NK-92 (cell line): ENCODE results near the gene SLIT3.

Experiments
- DNase-seq: peaks from one replicate; lab custom pipeline; 2025; ENCODE audit not compliant: unreplicated experiment; lab: John Stamatoyannopoulos, UW

SLIT3 gene

DNA sequence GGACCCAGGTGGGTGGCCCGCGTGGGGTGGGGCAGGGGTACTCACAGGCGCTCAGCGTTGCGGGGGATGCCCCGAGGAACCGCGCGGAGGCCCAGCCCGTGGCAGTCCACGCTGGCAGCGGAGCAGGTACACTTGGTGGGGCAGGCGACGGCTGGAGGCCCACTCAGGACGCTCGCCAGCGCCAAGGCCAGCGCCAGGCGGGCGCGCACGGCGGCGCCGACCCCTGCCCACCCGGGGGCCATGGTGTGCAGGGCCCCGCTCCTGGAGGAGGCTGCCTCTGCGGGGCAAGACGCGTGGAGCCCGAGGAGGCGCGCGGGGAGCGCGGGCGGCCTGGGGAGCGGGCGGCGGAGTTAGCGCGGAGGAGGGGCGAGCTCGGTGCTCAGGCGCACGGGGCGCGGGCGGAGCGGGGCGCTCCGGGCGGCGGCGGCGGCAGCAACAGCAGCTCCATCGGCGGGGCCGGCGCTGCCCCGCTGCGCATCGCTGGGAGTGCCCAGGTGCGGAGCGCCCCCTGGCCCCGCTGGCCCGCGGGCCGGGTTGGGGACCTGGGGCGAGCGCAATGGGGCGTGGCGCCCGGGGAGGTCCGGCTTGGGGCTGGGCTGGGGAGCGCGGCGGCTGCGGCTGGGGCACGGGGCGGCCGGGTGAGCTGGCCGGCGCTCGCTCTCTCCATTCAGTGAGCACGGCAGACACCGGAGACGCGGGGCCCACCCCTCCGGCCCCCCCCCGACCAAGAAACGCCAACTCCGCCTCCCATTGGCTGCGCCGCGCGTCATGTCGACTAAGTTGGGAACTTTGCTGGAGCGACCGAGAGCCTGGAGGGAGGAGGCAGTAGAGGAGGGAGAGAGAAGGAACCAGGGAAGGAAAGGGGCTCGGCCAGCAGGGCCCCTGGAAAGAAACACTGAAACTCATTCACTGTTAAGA lies at the start of gene SLIT3:
SLIT3 (minus strand) TSS at position 672 of the 918 bp plus-strand sequence; CDS start at position 242, 430 bp downstream.
- no peak for DNase-seq

DNA sequence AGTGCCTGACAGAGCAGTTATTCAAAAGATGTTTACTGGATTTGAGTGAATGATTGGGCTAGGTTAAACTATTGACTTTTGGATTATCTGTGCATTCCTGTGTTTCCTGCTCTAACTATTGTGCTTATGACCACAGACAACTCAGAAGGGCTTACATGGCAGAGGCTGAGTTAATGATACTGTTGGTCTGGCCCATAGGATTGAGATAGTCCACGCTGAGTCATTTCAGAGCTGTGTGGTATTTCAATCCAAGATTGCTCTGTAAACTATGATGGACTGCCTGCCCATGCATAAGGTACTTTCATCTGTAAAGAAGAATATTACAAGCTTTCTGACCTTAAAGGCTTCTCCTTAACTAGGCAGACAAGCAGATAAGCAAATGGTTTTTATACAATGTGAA lies 49.1 kb upstream of the SLIT3 start:
- DNase-seq, result no peak

DNA sequence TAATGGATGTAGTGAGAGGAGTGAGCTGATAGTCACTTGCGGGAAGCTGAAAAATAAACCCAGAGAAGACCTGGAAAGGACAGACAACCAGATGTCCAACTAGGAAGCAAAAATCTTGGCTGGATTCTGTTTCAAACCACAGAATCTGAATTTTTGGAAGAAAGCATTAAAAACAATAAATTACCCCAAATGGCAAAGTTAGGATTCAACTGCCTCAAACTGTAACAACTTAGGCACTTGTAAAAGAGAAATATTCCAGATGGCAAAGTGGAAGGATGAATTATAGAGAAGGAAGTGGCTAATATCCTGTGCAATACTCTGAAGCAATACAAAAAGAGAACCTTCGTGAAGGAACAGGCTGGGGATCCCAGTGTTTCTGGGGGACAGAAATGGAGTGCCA lies 46.8 kb upstream of the SLIT3 start:
- DNase-seq, result no peak

DNA sequence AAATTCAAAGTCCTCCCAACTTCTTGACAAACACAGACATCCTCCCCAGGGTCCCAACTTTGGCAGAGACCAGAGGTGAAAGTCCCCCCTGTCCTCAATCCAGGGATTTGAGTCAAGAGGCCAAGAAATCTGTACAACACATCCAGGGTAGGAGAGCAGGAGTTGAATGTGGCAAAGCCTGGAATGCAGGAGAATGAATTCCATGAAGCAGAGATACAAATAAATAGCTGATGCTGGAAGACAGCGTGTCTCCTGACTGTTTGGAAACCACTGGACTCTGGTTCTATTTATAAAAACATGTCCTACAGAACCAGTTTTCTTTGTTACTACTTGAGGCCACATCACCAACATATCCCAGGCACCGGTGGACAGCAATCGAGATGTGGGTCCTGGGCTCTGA lies 43.7 kb upstream of the SLIT3 start:
- no peak for DNase-seq

DNA sequence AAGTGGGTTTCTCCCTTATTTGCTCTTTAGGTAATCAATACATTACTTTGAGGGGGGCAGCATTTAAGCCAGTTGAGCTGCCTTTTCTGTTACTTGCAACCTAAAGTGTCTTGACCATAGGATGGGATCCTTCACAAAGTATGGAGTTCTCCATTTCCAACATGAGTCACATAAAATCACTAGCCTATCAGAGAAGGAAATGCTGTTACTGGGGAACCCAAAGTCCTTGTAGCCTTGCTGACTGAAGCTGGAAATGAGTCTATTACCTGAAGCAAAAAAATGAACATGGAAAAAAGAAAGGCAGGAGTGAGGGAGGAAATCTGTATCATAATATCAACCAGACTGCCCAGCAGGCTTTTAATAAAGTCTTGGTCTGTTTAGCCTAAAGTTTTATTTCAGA lies 42.8 kb upstream of the SLIT3 start:
- no peak for DNase-seq

DNA sequence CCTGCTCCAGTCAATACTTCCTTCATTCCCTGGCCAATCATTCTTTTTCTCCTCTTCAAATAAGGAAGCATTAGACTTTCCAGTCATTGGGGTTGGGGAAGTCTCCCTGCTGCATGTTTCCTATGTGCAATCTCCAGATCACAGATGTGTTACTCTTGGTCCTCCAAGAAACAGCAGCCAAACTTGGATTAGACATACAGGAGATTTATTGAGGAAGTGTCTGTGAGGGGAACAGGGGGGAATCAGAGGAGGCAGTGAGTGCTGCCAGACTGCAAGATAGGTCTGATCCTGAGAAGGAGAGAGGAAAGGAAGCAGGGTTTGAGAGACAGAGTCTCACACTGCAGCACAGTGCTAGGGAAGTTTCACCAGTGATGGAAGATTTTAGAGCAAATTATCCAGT lies 40.6 kb upstream of the SLIT3 start:
- no peak for DNase-seq

DNA sequence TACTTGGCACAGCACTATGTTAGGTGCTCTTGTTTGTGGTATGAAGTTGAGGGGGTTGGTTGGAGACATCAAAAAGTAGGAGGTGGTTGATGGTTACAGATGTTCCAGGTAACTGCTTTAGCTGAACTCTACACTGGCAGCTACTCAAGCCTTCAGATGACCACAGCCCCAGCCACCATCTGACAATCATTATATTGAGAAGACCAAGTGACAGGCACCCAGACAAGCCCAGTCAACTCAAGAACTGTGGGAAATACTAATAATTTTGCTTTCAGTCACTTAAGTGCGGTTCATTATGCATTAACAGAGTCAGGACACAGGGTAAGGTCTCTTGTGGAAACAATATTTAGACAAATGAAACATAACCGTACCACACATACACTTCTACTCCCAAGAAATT lies 38.9 kb upstream of the SLIT3 start:
- no peak for DNase-seq

DNA sequence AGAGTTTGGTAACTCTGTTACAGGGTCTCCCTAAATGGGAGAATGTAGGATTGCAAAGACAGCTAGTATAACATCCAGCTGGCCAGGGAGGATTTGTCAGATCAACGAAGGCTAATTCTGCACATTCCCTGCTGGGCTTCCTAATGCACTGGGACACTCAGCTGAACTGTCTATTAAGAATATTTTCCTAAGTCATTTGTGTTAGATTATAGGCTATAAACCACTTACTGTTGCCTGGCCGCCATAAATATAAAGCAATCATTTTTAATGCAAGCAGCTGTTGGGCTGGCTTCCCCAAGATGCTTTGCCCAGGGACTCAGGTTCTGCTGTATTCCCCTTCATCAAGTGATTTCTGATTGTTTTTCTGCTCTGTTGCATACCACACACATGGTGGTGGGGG lies 35.3 kb upstream of the SLIT3 start:
- DNase-seq, result no peak

DNA sequence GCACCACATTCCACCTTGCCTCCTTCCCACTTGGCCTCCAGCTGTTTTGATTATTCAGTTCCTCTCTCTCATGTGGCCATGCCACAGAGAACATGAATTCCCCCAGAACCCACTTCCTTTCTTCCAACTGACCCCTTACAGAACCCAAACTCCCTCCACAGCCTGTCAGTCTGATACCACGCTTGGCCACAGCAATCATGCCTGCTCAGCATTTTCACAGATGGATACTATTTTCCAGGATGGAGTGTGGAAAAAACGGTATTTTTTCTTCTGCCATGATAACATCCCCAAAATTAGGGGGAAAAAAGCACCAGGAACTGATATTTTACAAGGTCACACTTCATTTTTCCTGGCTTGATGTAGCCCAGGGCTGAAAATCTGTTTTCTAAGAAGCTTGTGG lies 34.9 kb upstream of the SLIT3 start:
- no peak for DNase-seq

DNA sequence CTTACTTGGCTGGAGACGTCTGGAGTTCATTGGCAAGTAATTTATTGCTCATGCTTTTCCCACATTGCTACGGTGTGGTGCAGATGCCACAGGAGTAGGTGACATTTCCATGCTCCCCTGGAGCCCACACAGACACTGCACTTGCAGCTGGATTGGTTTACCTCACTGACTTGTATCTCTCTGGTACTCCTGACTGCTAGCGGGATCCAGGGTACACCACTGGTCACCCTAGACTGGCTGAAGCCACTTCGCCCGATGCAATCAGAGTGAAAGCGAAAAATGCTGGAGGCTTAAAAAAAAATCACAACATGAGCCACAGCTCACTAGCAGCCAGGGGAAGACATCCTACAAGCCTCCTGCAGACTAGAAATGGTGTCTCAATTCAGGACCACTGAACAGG lies 32.6 kb upstream of the SLIT3 start:
- no peak for DNase-seq

DNA sequence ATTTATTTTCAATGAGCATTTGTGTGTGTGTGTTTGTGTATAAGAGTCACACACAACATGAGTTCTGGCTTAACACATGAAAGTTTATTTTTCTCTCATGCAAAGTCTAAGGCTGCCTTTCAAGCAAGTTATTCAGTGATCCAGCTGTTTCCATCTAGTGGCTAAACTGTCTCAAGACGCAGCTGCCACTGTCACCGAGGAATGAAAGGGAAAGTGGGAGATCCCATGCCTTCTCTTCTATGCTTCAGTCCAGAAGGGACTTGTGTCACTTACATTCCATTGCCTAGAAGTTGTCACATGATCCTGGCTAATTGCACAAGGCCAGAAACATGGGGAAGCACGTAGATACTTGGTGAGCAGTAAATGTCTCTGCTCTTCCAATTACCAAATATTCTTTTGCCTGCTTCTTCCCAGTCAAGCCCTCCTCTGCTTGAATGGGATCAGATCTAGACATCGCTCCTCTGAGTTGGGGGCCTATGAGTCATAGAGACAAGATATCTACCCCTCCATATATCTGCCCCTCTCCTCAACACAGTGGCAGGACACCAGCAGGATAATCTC lies 30.4 kb upstream of the SLIT3 start:
- DNase-seq, result no peak

DNA sequence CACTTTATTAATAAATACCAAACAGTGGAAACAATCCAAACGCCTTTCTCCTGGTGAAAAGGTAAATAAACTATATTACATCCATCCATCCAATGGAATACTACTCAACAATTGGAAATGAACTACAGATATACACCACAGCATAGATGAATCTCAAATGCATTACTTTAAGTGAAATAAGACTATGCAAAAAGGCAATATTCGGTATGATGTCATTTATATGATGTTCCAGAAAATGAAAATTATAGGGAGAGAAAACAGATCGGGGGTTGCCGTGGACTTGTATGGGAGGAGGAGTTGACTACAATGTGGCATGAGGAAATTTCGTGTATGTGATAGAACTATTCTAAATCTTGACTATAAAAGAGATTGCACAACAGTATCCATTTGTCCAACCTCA lies 27.5 kb upstream of the SLIT3 start:
- no peak for DNase-seq

DNA sequence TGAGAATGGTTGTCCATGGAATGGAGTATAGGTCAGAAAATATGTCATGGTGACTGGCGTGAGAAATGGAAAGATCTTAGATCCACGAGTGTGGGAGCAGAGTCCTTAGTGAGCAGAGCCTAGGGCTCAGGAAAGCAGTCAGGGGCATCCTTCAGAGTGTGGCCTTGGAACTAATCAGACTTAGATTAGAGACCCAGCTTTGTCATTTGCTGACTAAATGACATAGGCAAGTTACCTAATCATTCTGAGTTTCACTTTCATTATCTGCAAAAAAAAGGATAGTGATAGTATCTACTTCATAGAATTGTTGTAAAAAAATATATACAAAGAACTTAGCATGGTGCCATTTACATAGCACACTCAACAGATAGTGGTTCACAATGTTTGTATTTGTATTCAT lies 24.3 kb upstream of the SLIT3 start:
- no peak for DNase-seq

DNA sequence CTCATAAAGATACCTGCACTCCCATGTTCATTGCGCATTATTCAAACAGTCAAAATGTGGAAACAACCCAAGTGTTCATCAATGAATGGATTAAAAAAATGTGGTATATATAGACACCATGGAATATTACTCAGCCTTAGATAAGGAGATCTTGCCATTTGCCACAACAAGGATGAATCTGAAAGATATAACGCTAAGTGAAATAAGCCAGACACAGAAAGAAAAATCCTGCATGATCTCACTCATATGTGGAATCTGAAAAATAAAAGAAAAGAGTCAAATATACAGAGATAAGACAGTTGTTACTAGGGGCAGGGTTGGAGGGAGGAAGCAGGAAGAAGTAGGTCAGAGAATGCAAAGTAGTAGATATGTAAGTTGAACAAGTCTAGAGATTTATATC lies 17.6 kb upstream of the SLIT3 start:
- DNase-seq, result no peak

DNA sequence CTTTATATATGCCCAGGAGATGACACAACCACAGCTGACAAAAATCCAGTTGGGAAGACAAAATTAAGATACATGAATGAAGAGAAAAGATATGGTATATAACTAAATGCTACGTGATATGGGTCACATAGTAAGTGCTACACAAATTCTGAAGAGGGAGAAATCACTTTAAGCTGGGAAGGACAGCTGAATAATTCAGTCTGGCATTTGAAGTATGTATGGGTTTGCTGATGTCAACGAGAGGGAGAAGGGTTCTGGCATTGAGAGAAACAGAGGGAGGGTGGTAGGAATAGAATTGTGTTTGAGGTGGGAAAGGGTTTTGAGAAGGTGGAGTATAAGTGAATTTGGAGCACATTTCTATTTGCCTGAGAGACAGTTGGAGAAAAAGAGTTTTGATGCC lies 6.7 kb upstream of the SLIT3 start:
- DNase-seq, result no peak

DNA sequence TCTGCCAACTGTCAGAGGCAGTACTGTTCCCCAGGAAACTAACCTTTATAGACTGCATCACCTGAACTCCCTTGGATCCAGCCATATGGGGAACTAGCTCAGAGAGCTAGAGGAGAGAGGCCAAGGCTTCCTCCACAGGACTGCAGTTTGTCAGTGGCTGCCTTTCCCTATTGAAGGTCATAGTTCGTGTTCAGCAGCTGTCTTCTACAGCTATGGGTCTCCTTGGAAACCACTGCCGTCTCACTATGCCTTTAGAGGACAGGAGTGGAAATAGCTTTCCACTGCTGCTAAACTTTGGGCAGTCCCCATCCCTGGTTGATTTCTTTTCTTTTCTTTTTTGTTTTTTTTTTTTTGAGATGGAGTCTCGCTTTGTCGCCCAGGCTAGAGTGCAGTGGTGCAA lies 4.4 kb upstream of the SLIT3 start:
- DNase-seq, result no peak

DNA sequence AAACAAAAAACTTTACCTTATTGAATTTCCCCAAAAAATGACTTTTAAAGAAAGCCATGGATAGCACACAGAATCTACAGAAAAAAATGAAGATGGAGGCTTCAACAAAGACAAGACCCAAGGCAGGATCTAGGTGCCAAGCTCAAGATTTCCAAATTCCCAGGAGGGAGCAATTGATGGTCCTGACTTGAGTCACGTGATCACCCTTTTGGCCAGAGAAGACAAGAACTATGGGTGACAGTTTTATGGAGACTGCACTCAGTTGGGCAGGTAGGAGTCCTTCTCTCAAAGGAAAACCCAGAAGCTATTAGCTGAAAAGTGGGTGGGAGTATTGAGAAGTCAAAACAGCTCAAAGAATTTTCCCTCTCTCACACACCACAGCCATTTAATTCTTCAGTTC lies 3.2 kb upstream of the SLIT3 start:
- no peak for DNase-seq

DNA sequence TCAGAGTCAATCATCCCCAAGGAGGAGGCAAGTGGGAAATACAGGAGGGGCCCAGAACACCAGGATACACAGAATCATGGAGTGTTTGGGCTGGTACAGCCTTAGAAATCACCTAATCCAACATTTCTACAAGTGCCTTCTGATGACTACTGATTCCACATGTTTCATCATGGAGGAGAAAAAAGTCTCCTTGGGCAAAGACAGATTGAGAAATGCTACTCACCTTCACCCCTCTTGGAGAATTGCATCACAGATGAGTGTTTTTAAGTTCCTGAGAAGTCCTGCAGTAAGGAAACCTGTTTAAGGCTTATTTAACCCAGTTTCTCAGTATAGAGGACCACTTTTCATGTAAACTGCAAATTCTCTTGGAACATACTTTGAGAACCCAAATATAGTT lies 2.2 kb upstream of the SLIT3 start:
- DNase-seq, result no peak

DNA sequence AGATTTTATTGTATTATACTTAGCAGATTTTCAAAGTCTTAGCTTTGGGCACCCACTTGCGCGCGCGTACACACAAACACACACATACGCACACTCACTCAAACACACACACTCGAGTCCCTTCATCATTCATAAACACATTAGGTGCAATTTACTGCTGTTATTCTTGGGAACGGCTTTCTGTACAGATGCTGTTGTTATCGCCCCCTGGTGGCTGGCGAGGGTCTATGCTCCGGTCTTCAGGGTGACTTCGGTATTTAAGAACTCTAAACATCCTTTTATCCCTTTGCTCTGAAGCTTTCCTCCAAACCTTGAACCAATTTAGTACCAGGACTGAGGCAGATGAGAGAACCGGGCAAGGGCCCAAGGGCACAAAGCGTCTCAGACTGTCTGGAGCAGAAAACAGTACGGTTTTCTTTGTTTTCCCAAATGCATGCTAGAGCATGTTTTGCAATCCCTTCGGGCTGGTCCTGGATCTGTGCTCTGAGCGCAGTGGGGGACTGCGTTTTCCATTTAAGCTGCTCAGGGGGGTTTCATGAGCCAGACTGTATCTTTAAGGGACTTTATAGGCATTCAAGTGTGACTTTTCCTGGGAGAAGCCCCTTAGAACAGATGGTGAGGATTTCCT lies 1.7 kb upstream of the SLIT3 start:
- DNase-seq, result no peak

DNA sequence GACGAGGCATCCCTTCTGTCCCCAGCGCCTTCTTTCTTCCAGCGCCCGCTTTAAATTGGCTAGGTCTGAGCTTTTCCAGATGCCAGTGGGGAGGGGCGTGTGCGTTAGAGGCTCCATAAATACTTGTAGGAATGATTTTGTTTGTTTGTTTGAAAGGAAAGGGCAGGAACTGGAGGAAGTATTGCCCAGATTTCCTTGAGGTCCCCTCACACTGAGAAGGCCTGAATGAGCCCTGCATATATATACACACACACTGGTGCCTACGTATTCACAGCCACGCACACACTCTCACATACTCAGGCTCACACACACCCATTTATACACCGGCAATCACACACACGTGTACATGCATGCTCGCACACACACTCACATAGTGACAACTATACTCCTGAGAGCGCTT lies 1.0 kb upstream of the SLIT3 start:
- DNase-seq, result no peak

DNA sequence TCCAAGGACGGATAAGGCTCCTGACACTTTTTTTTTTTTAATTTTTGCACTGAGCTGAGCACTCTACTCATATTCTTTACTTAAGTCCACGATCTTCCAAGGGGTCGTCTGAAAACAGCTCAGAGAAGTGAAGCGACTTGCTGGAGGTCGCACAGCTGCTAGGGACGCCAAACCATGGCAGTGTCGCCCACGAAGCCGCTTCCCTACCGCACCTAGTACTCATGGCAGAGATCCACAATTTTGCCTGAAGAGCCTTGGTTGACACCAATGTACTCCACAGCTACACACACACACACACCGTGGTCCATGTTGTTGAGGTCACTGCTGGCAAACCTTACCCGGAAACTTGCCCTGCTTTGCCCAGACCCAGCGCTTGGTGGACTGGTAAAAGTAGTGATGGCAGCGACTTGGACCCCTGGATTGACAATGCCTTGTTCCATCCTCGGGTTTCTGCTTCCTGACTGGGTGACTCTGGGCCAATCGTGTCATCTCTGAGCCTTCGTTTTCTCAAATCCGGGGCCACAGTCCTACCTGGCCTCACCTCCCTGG lies 521 bp upstream of the SLIT3 start:
- DNase-seq, result no peak
